ENCODE data around the gene PSAPL1.

PSAPL1 gene

GRCh38 chr4:7470522-7471128 is 35.9 kb upstream of the PSAPL1 start:
- H3K4me3 ChIP-seq (replicated peaks; ENCODE audit: insufficient read depth, low read length): no peak overlapping the region
- no peaks in the 10 kb centered on the region for H3K27me3 ChIP-seq (ENCODE audit: insufficient read depth, poor library complexity, severe bottlenecking)
- TF ChIP-seq GABPA (IDR thresholded peaks at IDR 0.05; ENCODE audit: low read depth) (no peak), SPI1 (IDR thresholded peaks at IDR 0.05; ENCODE audit: borderline replicate concordance, low read depth) (no peak), POLR2AphosphoS5 (IDR thresholded peaks at IDR 0.05; ENCODE audit: low read depth) (no peak), CTCF (IDR thresholded peaks at IDR 0.05; ENCODE audit: insufficient read depth, low read length) (no peak), REST (IDR thresholded peaks at IDR 0.05; ENCODE audit: insufficient replicate concordance, low read depth) (no peak)
- no peak overlapping the region for H3K27ac ChIP-seq (replicated peaks)
- no peak for DNase-seq (ENCODE audit: low read depth in 1 of 2, low spot score in 1 of 2)

- Histone ChIP-seq H3K27me3 (ENCODE audit: insufficient read depth, poor library complexity, severe bottlenecking) (no peaks in the 10 kb centered on the region), H3K4me3 (replicated peaks; ENCODE audit: insufficient read depth, low read length) (no peak overlapping the region), H3K27ac (replicated peaks) (no peak overlapping the region)
- no peak for DNase-seq (ENCODE audit: low read depth in 1 of 2, low spot score in 1 of 2)
- no peak for TF ChIP-seq REST (IDR thresholded peaks at IDR 0.05; ENCODE audit: insufficient replicate concordance, low read depth)
- TF ChIP-seq SPI1 (IDR thresholded peaks at IDR 0.05; ENCODE audit: borderline replicate concordance, low read depth): no peak
- no peak for TF ChIP-seq GABPA (IDR thresholded peaks at IDR 0.05; ENCODE audit: low read depth)
- no peak for TF ChIP-seq POLR2AphosphoS5 (IDR thresholded peaks at IDR 0.05; ENCODE audit: low read depth)
- no peak for TF ChIP-seq CTCF (IDR thresholded peaks at IDR 0.05; ENCODE audit: insufficient read depth, low read length)
Observed at GRCh38 chr4:7470111-7470510, 35.4 kb upstream of the PSAPL1 start.

- DNase-seq (ENCODE audit: low read depth in 1 of 2, low spot score in 1 of 2): no peak
- H3K4me3 ChIP-seq (replicated peaks; ENCODE audit: insufficient read depth, low read length): no peak overlapping the region
- TF ChIP-seq SPI1 (IDR thresholded peaks at IDR 0.05; ENCODE audit: borderline replicate concordance, low read depth) (no peak), REST (IDR thresholded peaks at IDR 0.05; ENCODE audit: insufficient replicate concordance, low read depth) (no peak), POLR2AphosphoS5 (IDR thresholded peaks at IDR 0.05; ENCODE audit: low read depth) (no peak), GABPA (IDR thresholded peaks at IDR 0.05; ENCODE audit: low read depth) (no peak), CTCF (IDR thresholded peaks at IDR 0.05; ENCODE audit: insufficient read depth, low read length) (no peak)
- no peak overlapping the region for H3K27ac ChIP-seq (replicated peaks)
- H3K27me3 ChIP-seq (ENCODE audit: insufficient read depth, poor library complexity, severe bottlenecking): no peaks in the 10 kb centered on the region
Observed at GRCh38 chr4:7469023-7469422, 34.3 kb upstream of the PSAPL1 start.
